Measurements from ENCODE around the gene CCDC188. TPM values are rescaled to one million over a fixed set of nuclear protein-coding genes. Genes with fewer than 3 reads are reported as not detected.

The CCDC188 gene
- total RNA-seq, 2 donors from 2014 or later: not detected

- Histone ChIP-seq H3K9me3 (no peaks in the 10 kb centered on the region), H3K27me3 (replicated peaks; ENCODE audit: insufficient read depth) (no peaks in the 10 kb centered on the region), H3K4me1 (ENCODE audit: control insufficient read depth in 1 of 2, low read depth in 2 of 2) (no peaks in the 10 kb centered on the region), H3K4me3 (no peak overlapping the region), H3K36me3 (no peaks in the 10 kb centered on the region), H3K27ac (no peak overlapping the region)
- TF ChIP-seq CTCF (IDR thresholded peaks at IDR 0.05): no peak
- ATAC-seq (ENCODE audit: insufficient number of reproducible peaks, low FRiP score, low read depth) (no peak), DNase-seq (ENCODE audit: low spot score) (no peak)
Observed at GRCh38 chr22:20172141-20172613, 21.3 kb upstream of the CCDC188 start.

DNA sequence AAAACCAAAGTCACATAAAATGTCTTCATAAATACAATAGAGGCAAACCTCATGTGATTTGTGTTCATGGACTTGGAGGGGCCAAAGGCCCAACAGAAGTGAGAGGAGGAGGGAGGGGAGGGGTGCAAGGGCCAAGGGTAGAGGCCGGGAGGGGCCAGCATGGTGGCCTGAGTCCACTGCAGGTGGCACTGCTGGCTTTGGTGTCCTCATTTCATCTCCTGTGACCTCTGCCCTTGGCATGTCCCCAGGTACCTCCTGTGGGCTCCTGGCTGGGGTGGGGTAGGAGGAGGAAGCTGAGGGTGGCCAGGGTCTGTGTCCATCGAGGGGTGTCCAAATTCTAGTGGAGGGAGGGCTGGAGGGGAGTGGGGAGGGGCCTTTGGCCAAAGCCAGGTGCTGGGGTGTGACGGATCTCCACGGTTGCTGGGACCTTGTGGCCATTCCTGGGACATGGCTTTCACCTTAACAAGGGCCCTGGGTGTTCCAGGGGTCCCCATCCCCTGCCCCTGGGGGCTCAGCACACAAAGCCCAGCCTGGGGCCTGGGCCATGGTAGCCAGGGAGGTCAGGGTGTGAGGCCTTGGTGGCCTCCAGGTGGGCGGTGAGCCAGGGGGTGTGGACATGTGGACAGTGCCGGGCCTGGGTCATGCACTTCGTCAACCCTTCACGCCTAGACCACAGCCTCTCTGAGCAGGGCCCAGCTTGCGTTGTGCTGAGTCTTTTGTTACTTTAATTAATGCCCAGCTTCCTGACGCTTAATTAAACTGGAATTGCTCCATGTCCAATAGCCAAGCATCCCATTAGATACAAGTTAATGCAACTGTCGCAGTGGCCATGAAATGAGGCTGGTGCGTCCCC is 20.7 kb upstream of the CCDC188 start:
- Histone ChIP-seq H3K27me3 (replicated peaks; ENCODE audit: insufficient read depth) (no peaks in the 10 kb centered on the region), H3K4me1 (ENCODE audit: control insufficient read depth in 1 of 2, low read depth in 2 of 2) (no peaks in the 10 kb centered on the region), H3K9me3 (no peaks in the 10 kb centered on the region), H3K4me3 (no peak overlapping the region), H3K27ac (no peak overlapping the region), H3K36me3 (no peaks in the 10 kb centered on the region)
- ATAC-seq (ENCODE audit: insufficient number of reproducible peaks, low FRiP score, low read depth): no peak
- DNase-seq (ENCODE audit: low spot score): no peak
- TF ChIP-seq CTCF (IDR thresholded peaks at IDR 0.05): no peak

DNA sequence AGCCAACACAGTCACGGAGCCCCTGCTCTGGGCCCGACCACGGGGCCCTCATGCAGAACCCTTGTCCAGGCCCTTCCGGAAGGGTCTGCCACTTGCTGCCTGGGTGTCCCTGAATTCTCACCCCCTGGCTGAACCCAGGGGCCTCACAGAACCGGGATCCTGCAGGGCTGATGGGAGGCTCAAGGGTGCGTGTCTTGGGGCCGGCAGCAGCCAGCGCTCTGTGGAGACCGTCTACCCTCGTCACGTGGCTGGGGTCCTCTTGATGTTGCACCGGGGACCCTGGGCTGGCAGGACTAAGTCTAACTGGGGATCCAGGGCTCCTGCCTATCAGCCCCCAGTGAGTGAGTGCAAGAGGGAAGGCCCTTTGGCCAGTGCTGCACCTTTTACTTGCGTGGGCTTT is 19.3 kb upstream of the CCDC188 start:
- Histone ChIP-seq H3K27me3 (replicated peaks; ENCODE audit: insufficient read depth) (no peaks in the 10 kb centered on the region), H3K9me3 (no peaks in the 10 kb centered on the region), H3K4me1 (ENCODE audit: control insufficient read depth in 1 of 2, low read depth in 2 of 2) (no peaks in the 10 kb centered on the region), H3K4me3 (no peak overlapping the region), H3K27ac (no peak overlapping the region), H3K36me3 (no peaks in the 10 kb centered on the region)
- ATAC-seq (ENCODE audit: insufficient number of reproducible peaks, low FRiP score, low read depth): no peak
- no peak for DNase-seq (ENCODE audit: low spot score)
- TF ChIP-seq CTCF (IDR thresholded peaks at IDR 0.05): no peak

- no peak for TF ChIP-seq CTCF (IDR thresholded peaks at IDR 0.05)
- no peak for ATAC-seq (ENCODE audit: insufficient number of reproducible peaks, low FRiP score, low read depth)
- Histone ChIP-seq H3K4me3 (no peak overlapping the region), H3K4me1 (ENCODE audit: control insufficient read depth in 1 of 2, low read depth in 2 of 2) (no peaks in the 10 kb centered on the region), H3K36me3 (no peaks in the 10 kb centered on the region), H3K27ac (no peak overlapping the region), H3K9me3 (no peaks in the 10 kb centered on the region), H3K27me3 (replicated peaks; ENCODE audit: insufficient read depth) (no peaks in the 10 kb centered on the region)
- no peak for DNase-seq (ENCODE audit: low spot score)
Observed at GRCh38 chr22:20169253-20169822, 18.5 kb upstream of the CCDC188 start.

DNA sequence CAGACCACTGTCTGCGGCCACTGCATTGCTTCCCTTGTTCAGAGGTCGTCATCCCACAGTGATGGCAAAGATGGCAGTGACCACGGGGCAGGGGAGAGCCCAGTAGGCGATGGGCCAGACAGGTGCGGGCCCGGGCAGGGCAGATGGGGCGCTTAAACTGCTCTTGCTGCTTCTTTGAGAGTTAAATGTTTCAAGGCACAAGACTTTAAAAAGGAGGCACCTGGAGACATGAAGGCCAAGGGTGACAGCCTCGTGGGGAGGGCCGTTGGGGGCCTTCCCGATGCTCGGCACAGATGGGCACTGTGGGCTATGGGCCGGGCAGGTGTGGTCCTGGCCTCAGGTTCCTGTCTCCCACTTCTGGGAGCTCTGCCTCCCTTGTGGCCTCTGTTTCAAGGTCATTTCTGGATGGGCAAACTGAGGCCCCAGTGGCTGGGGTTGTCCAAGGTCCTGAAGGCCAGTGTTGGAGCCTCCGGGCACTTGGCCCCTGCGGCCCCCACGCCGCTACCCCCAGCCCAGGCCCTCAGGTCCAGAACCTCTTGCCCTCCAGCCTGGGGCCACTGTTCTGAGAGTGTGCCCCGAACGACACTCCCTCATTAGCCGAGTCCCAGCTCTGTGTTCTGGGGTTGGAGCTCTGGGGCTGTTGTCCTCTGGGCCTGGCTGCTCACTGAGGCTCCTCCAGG is 16.9 kb upstream of the CCDC188 start:
- Histone ChIP-seq H3K27me3 (replicated peaks; ENCODE audit: insufficient read depth) (no peaks in the 10 kb centered on the region), H3K9me3 (no peaks in the 10 kb centered on the region), H3K4me3 (no peak overlapping the region), H3K4me1 (ENCODE audit: control insufficient read depth in 1 of 2, low read depth in 2 of 2) (no peaks in the 10 kb centered on the region), H3K27ac (no peak overlapping the region), H3K36me3 (no peaks in the 10 kb centered on the region)
- no peak for TF ChIP-seq CTCF (IDR thresholded peaks at IDR 0.05)
- no peak for DNase-seq (ENCODE audit: low spot score)
- ATAC-seq (ENCODE audit: insufficient number of reproducible peaks, low FRiP score, low read depth): no peak

Data from thoracic aorta (tissue), 2 donors.